Natural killer cell treated with Interleukin-12 subunit alpha and Interleukin-12 subunit beta and Interleukin-15 and Interleukin-18, amount 100 ng/mL, for 72 hours (primary cell): ENCODE results near the gene FHAD1. TPM values are rescaled to one million over a fixed set of nuclear protein-coding genes. Genes with fewer than 3 reads are reported as not detected.

Source experiments
- ATAC-seq, 2 donors: fragments of 150-1000 bp; cut with Tn5 transposase in 1 of 2; sonication (Bioruptor Pico), chemical (Tn5 transposase) in 1 of 2; 2 replicates each; pipeline ENCODE4 v1.10.0; 2021
- DNase-seq: peaks from one replicate; pipeline ENCODE4 v3.0.0; 2022; ENCODE audit warnings: low spot score
- H3K27ac Mint-ChIP-seq, 2 donors: 1 replicate in 1 of 2; 2 replicates in 1 of 2; pipeline ENCODE4 v1.8.0; 2022; ENCODE audit warnings: mixed read lengths in 2 of 2, mild to moderate bottlenecking in 1 of 2, moderate library complexity in 1 of 2
- H3K27me3 Mint-ChIP-seq, 2 donors: 1 replicate in 1 of 2; 2 replicates in 1 of 2; pipeline ENCODE4 v1.8.0; 2022; ENCODE audit warnings: mixed read lengths in 2 of 2
- H3K36me3 Mint-ChIP-seq: one replicate; pipeline ENCODE4 v1.8.0; 2022; ENCODE audit warnings: mixed read lengths
- H3K4me1 Mint-ChIP-seq, 2 donors: 1 replicate in 1 of 2; 2 replicates in 1 of 2; pipeline ENCODE4 v1.8.0; 2022; ENCODE audit warnings: low read depth in 2 of 2, mixed read lengths in 2 of 2, mild to moderate bottlenecking in 1 of 2
- H3K4me3 Mint-ChIP-seq: one replicate; pipeline ENCODE4 v1.8.0; 2022; ENCODE audit warnings: mixed read lengths
- H3K9me3 Mint-ChIP-seq: 2 replicates; pipeline ENCODE4 v1.8.0; 2022; ENCODE audit warnings: mixed read lengths
- total RNA-seq, 2 donors: library from RNA; stranded (reverse); gene quantifications; one replicate each; pipeline ENCODE4 v1.2.3, GENCODE V29; 2022

FHAD1 gene
- total RNA-seq, 2 donors from 2014 or later: 0.42 TPM; not detected in 1

DNA sequence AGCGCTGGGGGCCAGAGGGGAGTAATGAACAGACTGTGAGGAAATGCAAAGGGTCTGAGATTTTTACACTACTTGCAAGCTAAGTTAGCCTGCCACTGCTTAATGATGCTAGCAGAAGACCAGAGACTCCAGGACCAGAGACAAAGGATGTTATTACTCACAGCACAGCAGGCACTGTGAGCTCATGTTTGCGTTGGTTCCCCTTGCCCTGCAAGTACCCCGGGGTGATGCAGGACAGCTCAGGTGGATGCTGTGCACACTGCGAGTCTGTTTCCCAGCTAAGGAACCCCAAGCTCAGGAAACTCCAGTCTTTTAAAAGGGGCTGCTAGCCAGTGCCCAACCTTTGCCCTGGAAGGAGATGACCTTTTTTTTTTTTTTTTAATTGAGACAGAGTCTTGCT is 1.2 kb downstream of the FHAD1 start:
- Mint-ChIP-seq H3K4me3 (peak overlapping the region; percentile 82), H3K36me3 (no peaks in the 10 kb centered on the region), H3K4me1 (peaks cover 71 to 75% of the 10 kb centered on the region in 2 donors), H3K27ac (peak overlapping the region; percentile 64 to 68), H3K27me3 (peaks cover 0 to 24% of the 10 kb centered on the region in 2 donors), H3K9me3 (no peaks in the 10 kb centered on the region)
- DNase-seq (no peak), ATAC-seq (no peak)

DNA sequence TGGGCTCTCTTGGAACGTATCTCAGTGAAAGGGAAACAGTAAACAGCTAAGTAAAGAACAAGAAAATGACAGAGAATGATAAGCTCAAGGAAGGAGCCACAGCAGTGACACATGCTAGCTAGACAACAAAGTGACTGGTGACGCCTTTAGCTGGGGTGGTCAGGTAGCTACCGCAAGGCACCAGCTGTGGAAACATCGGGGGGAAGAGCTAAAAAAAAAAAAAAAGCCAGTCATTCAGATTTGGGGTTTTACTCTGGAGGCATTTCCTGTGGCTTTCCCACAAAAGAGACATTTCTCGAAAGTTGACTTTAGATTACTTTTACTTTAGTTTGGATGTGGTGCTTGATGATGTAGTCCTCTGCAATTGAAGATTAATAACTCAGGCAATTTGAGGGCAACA is 2.1 kb downstream of the FHAD1 start:
- ATAC-seq: peak; percentile 89 to 90
- H3K4me1 Mint-ChIP-seq: peaks cover 68 to 77% of the 10 kb centered on the region in 2 donors
- peak overlapping the region; percentile 80 to 82 for H3K27ac Mint-ChIP-seq
- no peaks in the 10 kb centered on the region for H3K9me3 Mint-ChIP-seq
- H3K36me3 Mint-ChIP-seq: no peaks in the 10 kb centered on the region
- DNase-seq: peak; percentile 88
- peak overlapping the region; percentile 82 for H3K4me3 Mint-ChIP-seq
- peaks cover 0 to 24% of the 10 kb centered on the region in 2 donors for H3K27me3 Mint-ChIP-seq

DNA sequence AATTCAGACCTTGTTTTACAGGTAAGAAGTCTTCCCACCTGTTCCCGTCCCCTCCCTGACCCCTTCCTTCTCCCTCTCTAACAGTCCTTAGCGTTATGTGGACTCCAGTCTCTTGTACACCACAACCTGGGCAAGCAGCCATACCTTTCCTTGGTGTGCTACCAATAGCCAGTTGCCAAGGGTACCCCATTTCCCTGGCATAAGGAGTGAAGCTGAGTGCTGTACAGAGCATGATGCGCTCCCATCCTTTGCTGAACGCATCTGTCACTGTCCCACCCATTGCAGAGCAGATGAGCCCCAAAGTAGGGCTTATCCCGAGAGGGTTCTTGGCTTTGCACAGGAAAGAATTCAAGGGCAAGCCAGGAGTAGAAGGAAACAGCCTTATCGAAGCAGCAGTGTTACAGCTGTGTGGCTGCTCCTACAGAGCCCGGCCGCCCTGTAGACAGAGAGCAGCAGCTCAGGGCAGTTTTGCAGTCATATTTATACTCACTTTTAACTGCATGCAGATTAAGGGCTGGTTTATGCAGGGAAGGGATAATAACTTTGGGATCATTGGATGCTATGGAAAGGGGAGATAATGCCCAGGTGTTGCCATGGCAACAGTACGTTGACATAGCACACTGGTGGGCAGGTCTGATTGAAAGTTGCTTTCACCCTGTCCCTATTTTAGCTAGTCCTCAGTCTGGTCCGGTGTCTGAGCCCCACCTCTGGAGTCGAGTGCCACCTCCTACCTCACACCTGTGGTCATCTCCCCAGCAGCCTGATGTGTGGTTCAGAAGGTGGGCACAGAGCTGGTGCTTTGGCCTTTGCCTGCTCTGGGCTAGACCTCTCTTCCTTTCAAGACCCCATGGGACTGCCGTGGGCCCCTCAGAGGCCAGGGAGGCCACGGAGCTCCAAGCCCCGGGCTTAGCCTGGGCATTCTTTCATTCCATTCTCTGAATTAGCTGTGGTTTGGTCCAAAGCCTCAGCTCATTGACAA is 5.1 kb downstream of the FHAD1 start:
- no peak for DNase-seq
- Mint-ChIP-seq H3K36me3 (no peaks in the 10 kb centered on the region), H3K4me1 (peaks cover 51 to 63% of the 10 kb centered on the region in 2 donors), H3K4me3 (peak overlapping the region; percentile 86), H3K27me3 (peaks cover 0 to 11% of the 10 kb centered on the region in 2 donors), H3K27ac (peak overlapping the region; percentile 88 to 93), H3K9me3 (no peaks in the 10 kb centered on the region)
- ATAC-seq: peak; percentile 38 to 53

DNA sequence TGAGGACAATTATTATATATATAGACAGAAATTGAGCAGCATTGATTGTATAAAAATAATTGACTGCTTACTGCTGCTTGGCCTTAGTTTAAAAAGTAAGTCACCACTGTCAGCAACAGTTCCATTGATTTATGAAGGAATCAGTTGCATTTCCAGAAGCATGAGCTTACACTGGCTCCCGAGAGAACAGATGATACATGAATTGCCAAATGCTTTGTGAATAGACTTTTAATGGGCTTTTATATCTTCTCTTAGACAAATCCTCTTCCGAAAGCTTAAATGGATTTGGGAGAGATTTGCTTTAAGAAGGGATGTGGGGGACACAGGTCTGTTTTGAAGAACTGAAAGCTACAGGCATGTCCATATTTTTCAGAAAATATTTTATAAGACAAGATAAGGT is 7.5 kb downstream of the FHAD1 start:
- Mint-ChIP-seq H3K9me3 (no peaks in the 10 kb centered on the region), H3K36me3 (no peaks in the 10 kb centered on the region), H3K4me1 (peaks cover 34 to 43% of the 10 kb centered on the region in 2 donors), H3K4me3 (no peak overlapping the region), H3K27me3 (peaks cover 0 to 10% of the 10 kb centered on the region in 2 donors), H3K27ac (peak overlapping the region in 1 of 2 donors; percentile 43)
- ATAC-seq (no peak), DNase-seq (no peak)

DNA sequence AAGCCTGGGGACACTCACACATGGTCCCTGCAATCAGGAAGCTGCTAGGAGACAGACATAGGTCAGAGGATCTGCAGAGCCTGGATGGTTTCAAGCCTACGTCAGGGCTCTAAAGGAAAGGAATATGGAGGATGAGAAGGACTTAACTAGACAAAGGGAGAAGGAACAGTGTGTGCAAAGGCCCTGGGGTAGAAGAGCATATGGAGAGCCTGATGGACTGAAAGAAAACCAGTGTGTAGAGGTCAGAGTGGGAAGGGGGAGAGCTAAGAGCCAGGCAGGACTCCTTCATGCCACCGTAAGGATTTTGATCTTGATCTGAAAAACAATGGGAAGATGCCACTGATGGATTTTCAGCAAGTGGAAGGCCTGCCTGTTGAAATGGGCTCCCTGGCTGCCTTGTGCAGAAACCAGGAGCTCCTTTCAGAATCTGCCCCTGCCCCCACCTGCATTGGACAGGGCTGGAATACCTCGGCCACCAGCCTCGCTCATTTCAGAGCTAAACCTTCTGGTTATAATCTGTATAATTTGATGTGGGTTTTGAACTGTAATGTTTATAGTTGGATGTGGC is 8.6 kb downstream of the FHAD1 start:
- Mint-ChIP-seq H3K9me3 (no peaks in the 10 kb centered on the region), H3K27ac (peak overlapping the region; percentile 2 to 43), H3K4me1 (peaks cover 29 to 36% of the 10 kb centered on the region in 2 donors), H3K36me3 (no peaks in the 10 kb centered on the region), H3K27me3 (peaks cover 0 to 10% of the 10 kb centered on the region in 2 donors), H3K4me3 (no peak overlapping the region)
- DNase-seq (no peak), ATAC-seq (no peak)

DNA sequence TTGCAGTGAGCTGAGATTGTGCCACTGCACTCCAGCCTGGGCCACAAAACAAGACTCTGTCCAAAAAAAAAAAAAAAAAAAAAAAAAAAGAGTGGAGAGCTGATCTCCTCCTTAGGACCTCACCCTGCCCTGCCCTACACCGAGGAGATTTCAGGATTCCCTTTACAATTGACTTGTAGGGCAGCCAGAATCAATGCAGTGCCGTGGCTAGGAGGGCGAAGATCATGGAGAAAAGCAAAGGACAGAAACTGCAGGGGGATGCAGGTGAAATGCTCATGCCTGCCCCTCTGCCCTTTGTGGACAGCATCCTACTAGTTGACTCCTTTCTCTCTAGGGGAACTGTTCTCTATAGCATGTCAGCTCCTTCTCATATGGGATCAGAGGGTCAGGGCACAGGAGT is 9.6 kb downstream of the FHAD1 start:
- no peak overlapping the region for H3K27ac Mint-ChIP-seq
- no peak for ATAC-seq
- H3K36me3 Mint-ChIP-seq: no peaks in the 10 kb centered on the region

DNA sequence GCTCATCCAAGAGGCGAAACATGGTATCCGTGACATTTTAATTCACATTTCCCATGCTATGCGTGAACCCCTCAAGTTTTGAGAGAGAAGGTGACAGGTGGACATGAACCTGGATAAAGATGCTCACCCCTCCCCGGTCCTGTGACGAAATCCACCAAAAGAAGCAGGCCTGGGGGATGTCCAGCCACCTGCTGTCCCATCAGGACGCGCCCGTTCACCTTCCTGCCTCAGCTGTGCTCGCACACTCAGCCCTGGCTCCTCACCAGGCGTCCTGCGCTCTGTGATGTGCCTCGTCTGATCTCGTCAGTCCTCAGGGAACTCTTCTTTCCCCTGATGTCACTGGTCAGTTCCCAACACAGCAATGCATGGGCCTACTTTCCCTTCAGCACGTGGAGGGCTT is 10.3 kb downstream of the FHAD1 start:
- Mint-ChIP-seq H3K27ac (no peak overlapping the region), H3K4me1 (peaks cover 32 to 39% of the 10 kb centered on the region in 2 donors), H3K27me3 (peaks cover 8 to 19% of the 10 kb centered on the region in 2 donors), H3K36me3 (no peaks in the 10 kb centered on the region), H3K4me3 (no peak overlapping the region), H3K9me3 (no peaks in the 10 kb centered on the region)
- no peak for ATAC-seq
- DNase-seq: no peak

More for the DNA sequence above, 9.6 kb downstream of the FHAD1 start:
- peaks cover 32 to 39% of the 10 kb centered on the region in 2 donors for H3K4me1 Mint-ChIP-seq
- no peaks in the 10 kb centered on the region for H3K9me3 Mint-ChIP-seq
- no peak for DNase-seq
- peaks cover 1 to 14% of the 10 kb centered on the region in 2 donors for H3K27me3 Mint-ChIP-seq
- H3K4me3 Mint-ChIP-seq: no peak overlapping the region

DNA sequence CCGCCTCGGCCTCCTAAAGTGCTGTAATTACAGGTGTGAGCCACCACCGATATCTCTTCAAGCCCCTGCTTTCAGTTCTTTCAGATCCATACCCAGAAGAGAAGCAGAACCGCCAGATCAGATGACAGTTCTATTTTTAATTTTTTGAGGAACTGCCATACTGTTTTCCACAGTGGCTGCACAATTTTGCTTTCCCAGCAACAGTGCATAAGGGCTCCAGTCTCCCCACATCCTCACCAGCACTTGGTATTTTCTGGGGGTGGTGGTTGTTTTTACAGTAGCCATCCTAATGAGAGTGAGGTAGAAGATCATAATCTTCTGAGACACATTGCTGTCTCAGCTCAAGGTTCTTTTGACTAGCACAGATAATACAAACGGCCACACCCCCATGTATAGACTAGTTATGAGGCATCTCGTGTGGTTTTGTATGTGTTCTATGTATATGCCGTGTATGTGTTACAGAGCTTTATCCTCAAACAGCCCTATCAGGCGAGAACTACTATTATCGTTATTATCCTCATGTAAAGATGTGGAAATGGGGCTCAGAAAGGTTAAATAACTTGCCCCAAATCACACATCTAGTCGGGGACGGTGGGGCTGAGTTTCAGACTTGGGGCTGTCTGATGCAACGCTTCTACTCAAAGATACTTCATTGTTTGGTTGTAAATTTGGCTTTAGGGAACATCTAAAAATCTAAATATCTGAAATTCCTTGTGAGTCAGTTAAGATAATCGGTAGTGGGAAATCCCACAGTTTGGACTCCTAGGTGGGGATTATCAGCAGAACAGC is 12.0 kb downstream of the FHAD1 start:
- Mint-ChIP-seq H3K4me3 (no peak overlapping the region), H3K27ac (no peak overlapping the region)
- no peak for ATAC-seq

DNA sequence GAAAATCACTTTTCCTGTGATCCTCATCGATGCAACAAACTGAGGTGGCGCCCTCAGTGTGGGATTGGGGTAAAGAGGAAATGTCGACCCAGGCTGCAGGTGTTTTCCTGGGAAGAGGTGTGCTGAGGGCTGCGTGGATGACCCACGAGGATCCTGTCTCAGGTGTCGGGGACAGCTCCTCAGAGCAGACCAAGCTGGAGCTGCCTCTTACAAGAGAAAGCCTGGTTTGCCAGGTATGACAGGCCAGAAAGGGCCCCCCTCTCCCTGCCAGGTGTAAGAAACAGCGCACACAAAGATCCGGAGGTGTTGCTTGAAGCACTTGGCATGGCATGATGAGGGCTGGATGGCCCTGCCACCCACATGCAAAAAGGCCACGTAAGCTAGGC is 12.6 kb downstream of the FHAD1 start:
- DNase-seq (no peak), ATAC-seq (no peak)
- H3K9me3 Mint-ChIP-seq: no peaks in the 10 kb centered on the region
- no peak overlapping the region for H3K27ac Mint-ChIP-seq
- H3K4me3 Mint-ChIP-seq: no peak overlapping the region
- peaks cover 15 to 24% of the 10 kb centered on the region in 2 donors for H3K27me3 Mint-ChIP-seq
- H3K36me3 Mint-ChIP-seq: no peaks in the 10 kb centered on the region
- peaks cover 19 to 25% of the 10 kb centered on the region in 2 donors for H3K4me1 Mint-ChIP-seq

More for the DNA sequence above, 12.0 kb downstream of the FHAD1 start:
- H3K27me3 Mint-ChIP-seq: peaks cover 9 to 24% of the 10 kb centered on the region in 2 donors
- H3K36me3 Mint-ChIP-seq: no peaks in the 10 kb centered on the region
- DNase-seq: no peak
- peaks cover 21 to 28% of the 10 kb centered on the region in 2 donors for H3K4me1 Mint-ChIP-seq
- no peaks in the 10 kb centered on the region for H3K9me3 Mint-ChIP-seq

DNA sequence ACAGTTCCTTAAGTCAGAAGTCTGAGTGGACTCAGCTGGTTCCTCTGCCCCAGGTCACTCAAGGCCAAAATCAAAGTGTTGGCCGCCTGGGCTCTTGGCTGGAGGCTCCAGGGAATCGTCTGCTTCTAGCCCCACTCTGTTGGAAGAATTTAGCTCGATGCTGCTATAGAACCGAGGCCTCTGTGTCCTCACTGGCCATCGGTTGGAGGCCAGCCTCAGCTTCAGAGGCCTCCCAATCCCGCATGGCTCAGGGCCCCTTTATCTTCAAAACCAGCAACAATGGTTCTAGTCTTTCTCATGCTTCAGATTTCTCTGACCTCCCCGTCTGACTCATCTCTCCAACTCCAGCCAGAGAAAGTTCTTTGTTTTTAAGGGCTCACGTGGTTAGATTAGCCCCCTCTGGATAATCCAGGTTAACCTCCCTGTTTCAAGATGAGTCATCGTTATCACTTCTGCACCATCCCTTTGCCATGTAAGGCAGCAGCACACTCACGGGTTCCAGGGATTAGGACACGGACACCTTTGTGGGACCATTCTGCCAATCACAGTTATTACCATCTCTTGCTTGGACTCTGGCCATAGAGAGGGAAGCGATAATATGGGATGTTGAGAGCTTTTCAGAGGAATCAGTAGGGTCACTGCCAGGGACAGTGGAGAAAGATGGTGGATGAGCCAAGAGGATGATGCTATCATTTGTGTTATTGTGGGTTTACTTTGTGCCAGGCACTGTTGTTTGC is 13.6 kb downstream of the FHAD1 start:
- Mint-ChIP-seq H3K27ac (peak overlapping the region in 1 of 2 donors; percentile 70), H3K4me3 (peak overlapping the region; percentile 47)

DNA sequence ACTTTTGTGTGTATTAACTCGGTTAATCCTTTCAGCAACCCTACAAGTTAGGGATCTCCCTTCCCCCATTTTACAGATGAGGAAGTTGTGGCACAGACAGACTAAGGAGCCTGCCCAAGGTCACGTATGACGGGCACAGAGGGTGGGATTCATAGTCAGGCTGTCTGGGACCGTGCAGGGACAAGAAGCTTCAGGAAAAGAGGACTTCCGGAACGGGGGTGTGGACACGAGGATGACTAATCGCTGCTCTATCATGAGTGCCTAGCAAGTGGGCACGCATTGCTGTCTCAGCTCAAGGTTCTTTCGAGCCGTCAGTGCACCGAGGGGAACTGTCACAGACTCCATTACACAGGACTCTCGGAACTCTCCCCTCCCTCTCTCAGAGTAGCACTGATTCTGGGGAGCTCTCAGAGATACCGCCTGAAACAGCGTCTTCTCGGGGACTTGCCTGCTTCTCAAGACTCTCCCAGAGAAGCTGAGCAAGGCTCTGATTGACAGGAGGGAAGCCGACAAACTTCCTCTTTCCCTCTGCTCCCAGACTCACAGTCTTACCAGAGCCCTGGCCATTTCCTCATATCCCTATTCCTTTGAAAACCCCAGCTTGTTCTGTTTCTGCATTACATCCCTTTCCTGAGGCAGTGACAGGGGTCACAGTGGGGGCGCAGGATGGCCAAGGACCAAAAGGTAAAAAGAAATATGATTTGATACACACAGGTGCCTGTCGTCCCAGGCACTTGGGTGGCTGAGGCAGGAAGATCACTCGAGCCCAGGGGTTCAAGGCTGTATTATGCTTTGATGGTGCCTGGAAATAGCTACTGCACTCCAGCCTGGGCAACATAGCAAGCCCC is 14.4 kb downstream of the FHAD1 start:
- ATAC-seq: peak; percentile 73 to 78
- Mint-ChIP-seq H3K36me3 (peaks cover 6% of the 10 kb centered on the region), H3K9me3 (no peaks in the 10 kb centered on the region), H3K4me1 (peaks cover 19 to 25% of the 10 kb centered on the region in 2 donors), H3K27ac (peak overlapping the region in 1 of 2 donors; percentile 70), H3K27me3 (peaks cover 20 to 24% of the 10 kb centered on the region in 2 donors), H3K4me3 (peak overlapping the region; percentile 47)
- no peak for DNase-seq

More for the DNA sequence above, 13.6 kb downstream of the FHAD1 start:
- H3K4me1 Mint-ChIP-seq: peaks cover 19 to 25% of the 10 kb centered on the region in 2 donors
- DNase-seq: no peak
- no peak for ATAC-seq
- H3K27me3 Mint-ChIP-seq: peaks cover 20 to 22% of the 10 kb centered on the region in 2 donors
- peaks cover 6% of the 10 kb centered on the region for H3K36me3 Mint-ChIP-seq
- no peaks in the 10 kb centered on the region for H3K9me3 Mint-ChIP-seq

DNA sequence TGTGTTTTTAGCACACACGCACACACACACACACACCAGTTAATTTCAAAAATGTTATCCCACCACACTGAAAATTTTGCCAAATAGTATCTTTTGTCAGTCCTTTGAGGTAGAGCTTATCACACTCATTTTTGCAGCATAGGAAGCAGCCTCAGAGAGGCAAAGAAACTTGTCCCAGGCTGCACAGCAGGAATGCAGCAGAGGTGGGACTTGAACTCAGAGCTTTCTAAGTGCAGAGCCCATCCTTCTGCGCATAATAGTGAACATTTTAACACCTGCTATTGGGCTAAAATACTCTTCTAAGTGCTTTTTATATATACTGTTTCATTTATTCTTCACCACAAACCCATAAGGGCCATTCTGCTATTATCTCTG is 15.0 kb downstream of the FHAD1 start:
- Mint-ChIP-seq H3K9me3 (no peaks in the 10 kb centered on the region), H3K4me3 (peak overlapping the region; percentile 47), H3K36me3 (peaks cover 6% of the 10 kb centered on the region), H3K4me1 (peaks cover 19 to 25% of the 10 kb centered on the region in 2 donors), H3K27ac (no peak overlapping the region), H3K27me3 (peaks cover 20 to 25% of the 10 kb centered on the region in 2 donors)
- DNase-seq (no peak), ATAC-seq (no peak)
